PC-3 (cell line): ENCODE results near the gene CDC27. TPM values are rescaled to one million over a fixed set of nuclear protein-coding genes. Genes with fewer than 3 reads are reported as not detected.

Source experiments
- ATAC-seq: fragments of 200-7000 bp; cut with Tn5 transposase; 2 replicates; pipeline ENCODE4 v1.9.1; 2020; ENCODE audit warnings: mild to moderate bottlenecking, moderate library complexity
- BruUV-seq: library from RNA; stranded (reverse); fragments of 400-500 nt; replicated peaks from 2 replicates; lab custom pipeline; 2021; lab: Mats Ljungman, UMichigan
- CTCF ChIA-PET: fragments of 300-600 bp; sonication (Branson Sonifier 250); formaldehyde crosslinking; loops from one replicate; lab custom pipeline; 2022; ENCODE audit warnings: antibody characterized with exemption; lab: Charles Lee
- POLR2A ChIA-PET: fragments of 300-600 bp; sonication (Branson Sonifier 250); formaldehyde crosslinking; loops from one replicate; lab custom pipeline; 2022; ENCODE audit warnings: antibody characterized with exemption; ENCODE audit not compliant: unreplicated experiment; lab: Charles Lee
- DNase-seq: peaks from one replicate; pipeline ENCODE4 v3.0.0-alpha.2; 2015
- H2AFZ ChIP-seq: fragments of 300-600 bp; sonication (generic); 2 replicates; pipeline ENCODE4 v1.6.0; 2016; ENCODE audit warnings: antibody characterized with exemption, low read length
- H3F3A ChIP-seq: fragments of 300-600 bp; sonication (generic); one replicate; pipeline ENCODE4 v1.6.0; 2017; ENCODE audit warnings: antibody characterized with exemption, low read length, control low read depth, mild to moderate bottlenecking; ENCODE audit not compliant: unreplicated experiment
- H3K27ac ChIP-seq: fragments of 300-600 bp; sonication (generic); 2 replicates; pipeline ENCODE4 v1.5.1; 2016; ENCODE audit warnings: mild to moderate bottlenecking, low read length
- H3K27me3 ChIP-seq: fragments of 300-600 bp; sonication (generic); 2 replicates; pipeline ENCODE4 v1.6.1; 2016; ENCODE audit warnings: low read length, mixed read lengths
- H3K36me3 ChIP-seq: fragments of 300-600 bp; sonication (generic); 2 replicates; pipeline ENCODE4 v1.6.1; 2016; ENCODE audit warnings: low read depth, mixed run types, low read length, mixed read lengths
- H3K4me1 ChIP-seq: fragments of 300-600 bp; sonication (generic); 2 replicates; pipeline ENCODE4 v1.5.1; 2016; ENCODE audit warnings: low read length; ENCODE audit not compliant: insufficient read depth
- H3K4me2 ChIP-seq: fragments of 300-600 bp; sonication (generic); 2 replicates; pipeline ENCODE4 v1.6.0; 2016; ENCODE audit warnings: low read length
- H3K4me3 ChIP-seq: fragments of 300-600 bp; sonication (generic); 2 replicates; pipeline ENCODE4 v1.5.1; 2016; ENCODE audit warnings: mild to moderate bottlenecking, low read length, mixed read lengths
- H3K79me2 ChIP-seq: fragments of 300-600 bp; sonication (generic); 2 replicates; pipeline ENCODE4 v1.6.1; 2017; ENCODE audit warnings: low read length, mixed read lengths
- H3K9ac ChIP-seq: fragments of 300-600 bp; sonication (generic); 2 replicates; pipeline ENCODE4 v1.6.0; 2016; ENCODE audit warnings: mild to moderate bottlenecking, low read length
- H3K9me2 ChIP-seq: fragments of 300-600 bp; sonication (generic); replicated peaks from 2 replicates; pipeline ENCODE4 v1.6.1; 2016; ENCODE audit warnings: mixed run types, low read length, mixed read lengths
- H3K9me3 ChIP-seq: fragments of 300-600 bp; sonication (generic); 2 replicates; pipeline ENCODE4 v1.6.1; 2016; ENCODE audit warnings: low read length, mixed read lengths
- H4K20me1 ChIP-seq: fragments of 300-600 bp; sonication (generic); 2 replicates; pipeline ENCODE4 v1.6.1; 2016; ENCODE audit warnings: low read length, mixed read lengths
- CTCF ChIP-seq: fragments of 300-600 bp; sonication (generic); conservative IDR thresholded peaks from 2 replicates; pipeline ENCODE4 v1.5.1; 2017; ENCODE audit warnings: antibody characterized with exemption, low read depth, mild to moderate bottlenecking, low read length
- EZH2 ChIP-seq: fragments of 300-600 bp; sonication (generic); IDR thresholded peaks from one replicate; pipeline ENCODE4 v1.6.1; 2017; ENCODE audit warnings: antibody characterized with exemption, mild to moderate bottlenecking, low read length; ENCODE audit not compliant: unreplicated experiment
- EZH2phosphoT487 ChIP-seq: fragments of 300-600 bp; sonication (generic); IDR thresholded peaks from 2 replicates; pipeline ENCODE4 v1.6.1; 2018; ENCODE audit warnings: mild to moderate bottlenecking, antibody characterized with exemption, low read length, borderline replicate concordance
- intact Hi-C: fragments of 100-400 bp; cut with micrococcal nuclease; formaldehyde crosslinking; loops from 2 replicates; pipeline ENCODE4 v1.9.0; 2023
- total RNA-seq: library from RNA; depleted of rRNA; stranded (reverse); fragments of >200 nt; gene quantifications from 2 replicates; pipeline ENCODE4 v1.2.3, GENCODE V29; 2014

CDC27 gene
- total RNA-seq, 1 experiment from 2014 or later, result 167 TPM

DNA sequence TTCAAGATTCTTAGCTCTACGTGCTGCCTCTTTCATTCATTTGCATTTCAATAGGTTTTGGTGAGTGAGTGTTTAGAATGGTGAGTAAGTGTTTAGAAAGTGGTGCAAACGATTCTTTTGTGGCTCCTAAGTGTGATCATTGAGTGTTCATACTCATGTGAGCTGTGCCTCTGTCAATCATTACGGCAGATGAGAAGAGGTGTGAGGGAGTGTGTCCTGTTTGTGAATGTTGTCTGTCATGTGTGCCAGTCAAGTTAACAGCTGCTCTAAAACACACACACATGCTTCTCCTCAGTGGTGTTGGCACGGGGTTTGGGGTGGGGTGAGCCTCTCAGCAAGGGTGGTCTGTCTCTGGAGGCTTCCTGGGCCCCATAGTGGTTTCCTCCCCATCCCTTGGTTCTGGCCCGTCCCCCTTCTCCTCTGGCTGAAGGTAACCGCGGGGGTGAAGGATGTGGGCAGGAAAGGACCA is 31.5 kb upstream of the CDC27 start:
- Histone ChIP-seq H3F3A (no peaks in the 10 kb centered on the region), H3K9me2 (no peaks in the 10 kb centered on the region), H3K27ac (no peak overlapping the region), H3K4me1 (peaks cover 8% of the 10 kb centered on the region), H4K20me1 (no peaks in the 10 kb centered on the region), H3K9me3 (no peaks in the 10 kb centered on the region), H3K4me3 (no peak overlapping the region), H3K27me3 (no peaks in the 10 kb centered on the region), H2AFZ (no peak overlapping the region), H3K9ac (no peak overlapping the region), H3K4me2 (no peak overlapping the region), H3K36me3 (no peaks in the 10 kb centered on the region), H3K79me2 (no peaks in the 10 kb centered on the region)
- POLR2A ChIA-PET, result interaction anchor here (0.5 kb wide), 1 partner anchor 430 kb away, joined by 8 read pairs; no protein-coding TSS in a partner anchor
- TF ChIP-seq EZH2phosphoT487 (no peak), EZH2 (no peak), CTCF (no peak)
- intact Hi-C loops, result loop anchor here (10.0 kb wide), 1 partner anchor 404 kb away; no protein-coding TSS in a partner anchor
- no TSS peak for BruUV-seq
- ATAC-seq (no peak), DNase-seq (no peak)
- CTCF ChIA-PET, result no interaction called here

- Histone ChIP-seq H3K9me3 (no peaks in the 10 kb centered on the region), H3K79me2 (no peaks in the 10 kb centered on the region), H3K4me2 (no peak overlapping the region), H3K9ac (no peak overlapping the region), H3K4me1 (peaks cover 1% of the 10 kb centered on the region), H3K27ac (no peak overlapping the region), H3K9me2 (no peaks in the 10 kb centered on the region), H4K20me1 (no peaks in the 10 kb centered on the region), H3K4me3 (no peak overlapping the region), H3F3A (no peaks in the 10 kb centered on the region), H2AFZ (no peak overlapping the region), H3K36me3 (no peaks in the 10 kb centered on the region), H3K27me3 (no peaks in the 10 kb centered on the region)
- intact Hi-C loops, result loop anchor here (10.0 kb wide), 1 partner anchor 405 kb away; no protein-coding TSS in a partner anchor
- ChIA-PET CTCF (interaction anchor here (1.1 kb wide), 1 partner anchor 96 kb away, joined by 3 read pairs; no protein-coding TSS in a partner anchor), POLR2A (interaction anchor here (0.6 kb wide), 1 partner anchor 15 kb away, joined by 3 read pairs; no protein-coding TSS in a partner anchor)
- ATAC-seq (no peak), DNase-seq (no peak)
- no TSS peak for BruUV-seq
- TF ChIP-seq CTCF (no peak), EZH2 (no peak), EZH2phosphoT487 (no peak)
Measured at GRCh38 chr17:47219621-47220475, 30.8 kb upstream of the CDC27 start.
